Measurements from ENCODE around the gene SLC35F6. TPM values are rescaled to one million over a fixed set of nuclear protein-coding genes. Genes with fewer than 3 reads are reported as not detected.
A peak's percentile ranks its signal among the peaks of the same experiment; 100 is the strongest.
"Not testable (repeated sequence)": the region's sequence is repeated elsewhere in the genome, so short reads cannot be mapped to it uniquely, and the experiment has no call there.

The SLC35F6 gene
- total and polyA plus RNA-seq, 4 donors, result 21.1 to 23.8 (median 23.3) TPM

DNA sequence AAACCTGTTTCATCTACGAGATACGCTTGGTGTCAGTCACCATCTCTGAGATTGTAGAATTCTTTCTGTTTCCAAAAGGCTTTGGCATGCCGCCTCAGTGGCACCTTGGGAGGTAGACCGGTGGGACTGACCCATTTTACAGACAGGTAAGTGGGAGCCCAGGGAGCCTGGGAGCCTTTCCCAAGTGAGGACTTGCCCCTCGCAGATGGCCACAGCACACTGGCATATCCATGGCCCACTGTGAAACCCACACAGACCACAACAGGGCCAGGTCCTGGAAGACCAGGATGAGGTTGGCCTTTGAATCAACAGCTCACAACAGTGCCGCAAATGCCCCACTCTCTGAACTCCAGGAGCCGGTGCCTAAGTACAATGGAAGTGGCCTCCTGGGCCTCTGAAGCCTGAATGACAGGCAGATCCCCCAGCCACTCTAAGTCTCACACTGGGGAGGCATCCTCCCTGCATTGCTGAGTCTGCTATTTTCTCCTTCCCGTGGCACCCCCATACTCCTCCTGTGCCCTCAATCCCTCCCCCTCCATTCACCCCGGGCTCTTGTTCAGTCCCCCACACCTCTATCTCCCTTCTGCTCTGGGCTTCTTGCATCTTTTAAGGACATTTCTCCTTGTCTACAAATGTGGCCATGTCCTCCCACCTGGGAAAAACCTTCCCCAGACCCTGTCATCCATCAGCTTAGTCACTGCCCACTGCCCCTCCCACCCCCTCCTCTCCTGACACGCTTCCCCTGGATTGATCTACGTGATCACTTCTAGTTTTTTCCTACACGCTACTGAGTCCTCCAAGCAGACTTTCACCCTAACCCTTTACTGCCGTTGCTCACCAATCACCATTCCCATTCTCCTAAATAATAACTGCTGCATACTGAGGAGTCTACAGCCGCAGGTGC, 48.0 kb downstream of the SLC35F6 start:
- Histone ChIP-seq H3K9me3 (ENCODE audit: control insufficient read depth, insufficient read depth, low read length) (no peaks in the 10 kb centered on the region), H3K27me3 (ENCODE audit: control insufficient read depth, insufficient read depth, low read length) (no peaks in the 10 kb centered on the region), H3K27ac (ENCODE audit: low read depth, low read length) (no peak overlapping the region), H3K4me1 (ENCODE audit: control insufficient read depth, insufficient read depth, low read length) (peaks cover 5% of the 10 kb centered on the region), H3K36me3 (ENCODE audit: control insufficient read depth, insufficient read depth, low read length) (no peaks in the 10 kb centered on the region), H3K4me3 (ENCODE audit: low read depth, low read length) (no peak overlapping the region)
- DNase-seq (ENCODE audit: low read depth in 4 of 6, low spot score in 6 of 6), result no peak
- 64% methylated on average over 14 of the region's 14 CpGs for whole genome bisulfite sequencing (ENCODE audit: insufficient coverage)

DNA sequence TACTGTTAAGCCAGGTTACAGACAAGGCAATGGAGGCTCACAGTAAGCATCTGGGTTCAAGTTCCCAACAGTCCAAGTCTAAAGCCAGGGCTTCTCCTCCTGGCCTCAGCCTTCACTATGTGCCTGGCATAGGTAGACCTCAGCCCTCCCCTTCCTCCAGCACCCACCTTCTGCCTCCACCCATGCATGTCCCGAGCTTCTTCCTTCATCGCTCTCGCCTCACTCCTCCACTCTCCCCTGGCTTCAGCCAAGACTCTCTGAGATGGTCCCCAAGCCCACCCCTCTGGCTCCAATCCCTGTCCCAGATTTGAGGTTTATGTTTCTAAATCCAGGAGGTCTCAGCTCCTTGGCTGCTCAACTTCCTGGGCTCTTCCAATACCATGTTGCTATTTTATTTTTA, 48.6 kb downstream of the SLC35F6 start:
- Histone ChIP-seq H3K9me3 (ENCODE audit: control insufficient read depth, insufficient read depth, low read length) (no peaks in the 10 kb centered on the region), H3K4me3 (ENCODE audit: low read depth, low read length) (no peak overlapping the region), H3K27ac (ENCODE audit: low read depth, low read length) (no peak overlapping the region), H3K36me3 (ENCODE audit: control insufficient read depth, insufficient read depth, low read length) (no peaks in the 10 kb centered on the region), H3K27me3 (ENCODE audit: control insufficient read depth, insufficient read depth, low read length) (no peaks in the 10 kb centered on the region), H3K4me1 (ENCODE audit: control insufficient read depth, insufficient read depth, low read length) (peaks cover 4% of the 10 kb centered on the region)
- no peak for DNase-seq (ENCODE audit: low read depth in 4 of 6, low spot score in 6 of 6)
- 97% methylated on average over 3 of the region's 3 CpGs for WGBS (ENCODE audit: insufficient coverage)

DNA sequence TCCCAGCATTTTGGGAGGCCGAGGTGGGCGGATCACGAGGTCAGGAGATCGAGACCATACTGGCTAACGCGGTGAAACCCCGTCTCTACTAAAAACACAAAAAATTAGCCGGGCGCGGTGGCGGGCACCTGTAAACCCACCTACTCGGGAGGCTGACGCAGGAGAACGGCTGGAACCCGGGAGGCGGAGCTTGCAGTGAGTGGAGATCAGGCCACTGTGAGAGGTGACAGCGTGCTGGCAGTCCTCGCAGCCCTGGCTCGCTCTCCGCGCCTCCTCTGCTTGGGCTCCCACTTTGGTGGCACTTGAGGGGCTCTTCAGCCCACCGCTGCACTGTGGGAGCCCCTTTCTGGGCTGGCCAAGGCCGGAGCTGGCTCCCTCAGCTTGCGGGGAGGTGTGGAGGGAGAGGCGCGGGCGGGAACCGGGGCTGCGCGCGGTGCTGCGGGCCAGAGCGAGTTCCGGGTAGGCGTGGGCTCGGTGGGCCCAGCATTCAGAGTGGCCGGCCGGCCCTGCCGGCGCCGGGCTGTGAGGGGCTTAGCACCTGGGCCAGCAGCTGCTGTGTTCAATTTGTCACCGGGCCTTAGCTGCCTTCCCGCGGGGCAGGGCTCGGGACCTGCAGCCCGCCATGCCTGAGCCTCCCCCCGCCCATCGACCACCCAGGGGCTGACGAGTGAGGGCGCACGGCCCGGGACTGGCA, 50.1 kb downstream of the SLC35F6 start:
- 93% methylated on average over 43 of the region's 52 CpGs for WGBS (ENCODE audit: insufficient coverage)
- not testable (repeated sequence) for H3K27me3 ChIP-seq (ENCODE audit: control insufficient read depth, insufficient read depth, low read length)

DNA sequence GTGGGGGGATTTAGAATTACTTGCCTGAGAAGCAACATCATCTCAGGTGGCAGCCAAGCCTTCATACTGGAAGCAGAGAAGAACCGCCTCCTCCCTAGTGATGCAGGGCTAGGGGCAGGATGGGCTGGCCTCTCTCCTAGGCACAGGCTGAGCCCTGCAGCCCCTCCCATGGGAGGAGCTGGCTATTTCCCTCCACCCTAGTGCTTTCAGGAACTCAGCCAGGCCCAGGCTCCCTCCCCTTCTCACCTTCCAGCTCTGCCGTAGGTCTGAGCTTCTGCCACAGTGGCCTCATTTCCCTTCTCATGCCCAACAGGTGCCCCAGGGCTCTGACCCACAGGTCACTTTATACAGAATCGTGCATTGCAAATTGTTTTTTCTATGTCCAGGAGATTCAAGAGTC, 52.8 kb downstream of the SLC35F6 start:
- no peak overlapping the region for H3K4me3 ChIP-seq (ENCODE audit: low read depth, low read length)
- no peaks in the 10 kb centered on the region for H3K4me1 ChIP-seq (ENCODE audit: control insufficient read depth, insufficient read depth, low read length)
- H3K27ac ChIP-seq (ENCODE audit: low read depth, low read length), result no peak overlapping the region
- no peaks in the 10 kb centered on the region for H3K9me3 ChIP-seq (ENCODE audit: control insufficient read depth, insufficient read depth, low read length)
- no peaks in the 10 kb centered on the region for H3K36me3 ChIP-seq (ENCODE audit: control insufficient read depth, insufficient read depth, low read length)
- H3K27me3 ChIP-seq (ENCODE audit: control insufficient read depth, insufficient read depth, low read length), result no peaks in the 10 kb centered on the region
- DNase-seq (ENCODE audit: low read depth in 4 of 6, low spot score in 6 of 6), result no peak
- 61% methylated on average over 2 of the region's 3 CpGs for WGBS (ENCODE audit: insufficient coverage)

More for the DNA sequence above, 50.1 kb downstream of the SLC35F6 start:
- H3K4me1 ChIP-seq (ENCODE audit: control insufficient read depth, insufficient read depth, low read length); DNase-seq (ENCODE audit: low read depth in 4 of 6, low spot score in 6 of 6); H3K9me3 ChIP-seq (ENCODE audit: control insufficient read depth, insufficient read depth, low read length); H3K4me3 ChIP-seq (ENCODE audit: low read depth, low read length); H3K27ac ChIP-seq (ENCODE audit: low read depth, low read length); H3K36me3 ChIP-seq (ENCODE audit: control insufficient read depth, insufficient read depth, low read length): not testable (repeated sequence)

DNA sequence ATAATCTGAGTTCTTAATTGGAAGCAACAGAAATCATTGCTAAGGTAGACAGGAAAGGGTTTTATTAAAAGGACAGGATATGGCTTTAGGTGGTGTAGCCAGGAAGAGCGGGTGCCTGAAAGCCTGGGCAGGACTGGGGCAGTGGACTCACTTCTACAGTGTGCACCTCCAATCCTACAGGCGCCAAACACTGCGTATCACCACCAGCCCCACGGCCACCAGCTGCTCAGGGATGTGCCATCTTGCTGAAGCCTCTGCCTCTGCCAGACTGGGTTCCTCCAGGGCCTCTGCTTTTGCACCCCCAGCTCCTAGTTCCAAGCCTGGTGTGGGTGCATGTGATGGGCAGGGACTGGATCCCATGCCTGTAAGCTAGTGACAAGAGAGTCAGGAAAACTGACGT, 54.2 kb downstream of the SLC35F6 start:
- WGBS (ENCODE audit: insufficient coverage), result 77% methylated on average over 4 of the region's 5 CpGs
- DNase-seq (ENCODE audit: low read depth in 4 of 6, low spot score in 6 of 6), result no peak

DNA sequence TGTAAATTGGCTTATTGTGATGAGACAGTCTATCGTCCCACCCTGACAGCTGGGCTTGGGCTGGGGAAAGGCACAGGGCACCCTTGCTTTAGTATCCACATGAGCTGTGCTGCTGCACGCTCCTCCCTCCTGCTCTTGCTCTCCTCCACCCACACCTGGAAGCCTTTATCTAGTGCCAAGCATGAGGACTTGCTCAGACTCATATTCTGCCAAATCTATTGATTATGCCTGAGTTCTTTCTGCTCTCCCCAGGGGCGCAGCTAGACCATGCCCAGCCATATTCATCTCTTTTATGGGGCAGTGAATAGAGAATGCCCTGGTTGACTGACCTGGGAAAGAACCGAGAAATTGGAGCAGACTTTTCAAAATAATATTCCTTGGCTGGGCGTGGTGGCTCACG, 54.9 kb downstream of the SLC35F6 start:
- DNase-seq (ENCODE audit: low read depth in 4 of 6, low spot score in 6 of 6), result peak in 1 of 6 donors; percentile 6
- Histone ChIP-seq H3K4me3 (ENCODE audit: low read depth, low read length) (no peak overlapping the region), H3K27me3 (ENCODE audit: control insufficient read depth, insufficient read depth, low read length) (no peaks in the 10 kb centered on the region), H3K27ac (ENCODE audit: low read depth, low read length) (no peak overlapping the region), H3K4me1 (ENCODE audit: control insufficient read depth, insufficient read depth, low read length) (no peaks in the 10 kb centered on the region), H3K36me3 (ENCODE audit: control insufficient read depth, insufficient read depth, low read length) (no peaks in the 10 kb centered on the region), H3K9me3 (ENCODE audit: control insufficient read depth, insufficient read depth, low read length) (no peaks in the 10 kb centered on the region)
- WGBS (ENCODE audit: insufficient coverage), result 60% methylated on average over 2 of the region's 6 CpGs

More for the DNA sequence above, 54.2 kb downstream of the SLC35F6 start:
- no peaks in the 10 kb centered on the region for H3K9me3 ChIP-seq (ENCODE audit: control insufficient read depth, insufficient read depth, low read length)
- no peaks in the 10 kb centered on the region for H3K27me3 ChIP-seq (ENCODE audit: control insufficient read depth, insufficient read depth, low read length)
- H3K27ac ChIP-seq (ENCODE audit: low read depth, low read length), result no peak overlapping the region
- no peaks in the 10 kb centered on the region for H3K4me1 ChIP-seq (ENCODE audit: control insufficient read depth, insufficient read depth, low read length)
- no peak overlapping the region for H3K4me3 ChIP-seq (ENCODE audit: low read depth, low read length)
- H3K36me3 ChIP-seq (ENCODE audit: control insufficient read depth, insufficient read depth, low read length), result no peaks in the 10 kb centered on the region

DNA sequence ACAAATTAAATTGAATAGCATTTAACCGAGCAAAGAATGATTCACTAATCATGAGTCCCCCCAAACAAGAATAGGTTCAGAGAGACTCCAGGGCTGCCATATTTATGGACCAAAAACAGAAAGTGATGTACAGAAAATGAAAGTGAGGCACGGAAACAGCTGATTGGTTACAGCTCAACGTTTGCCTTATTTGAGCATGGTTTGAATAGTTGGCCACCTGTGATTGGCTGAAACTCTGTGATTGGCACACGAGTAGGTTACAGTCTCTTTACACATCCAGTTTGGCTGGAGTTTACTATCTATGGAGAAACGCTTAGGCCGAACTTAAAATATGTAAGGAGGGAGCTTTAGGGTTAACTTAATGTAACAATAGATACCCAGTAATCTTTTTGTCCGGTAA, 56.8 kb downstream of the SLC35F6 start:
- no peaks in the 10 kb centered on the region for H3K36me3 ChIP-seq (ENCODE audit: control insufficient read depth, insufficient read depth, low read length)
- H3K4me1 ChIP-seq (ENCODE audit: control insufficient read depth, insufficient read depth, low read length), result no peaks in the 10 kb centered on the region
- WGBS (ENCODE audit: insufficient coverage), result 80% methylated on average over 2 of the region's 7 CpGs
- no peaks in the 10 kb centered on the region for H3K9me3 ChIP-seq (ENCODE audit: control insufficient read depth, insufficient read depth, low read length)
- H3K27ac ChIP-seq (ENCODE audit: low read depth, low read length), result no peak overlapping the region
- no peaks in the 10 kb centered on the region for H3K27me3 ChIP-seq (ENCODE audit: control insufficient read depth, insufficient read depth, low read length)
- H3K4me3 ChIP-seq (ENCODE audit: low read depth, low read length), result no peak overlapping the region
- DNase-seq (ENCODE audit: low read depth in 4 of 6, low spot score in 6 of 6), result no peak

DNA sequence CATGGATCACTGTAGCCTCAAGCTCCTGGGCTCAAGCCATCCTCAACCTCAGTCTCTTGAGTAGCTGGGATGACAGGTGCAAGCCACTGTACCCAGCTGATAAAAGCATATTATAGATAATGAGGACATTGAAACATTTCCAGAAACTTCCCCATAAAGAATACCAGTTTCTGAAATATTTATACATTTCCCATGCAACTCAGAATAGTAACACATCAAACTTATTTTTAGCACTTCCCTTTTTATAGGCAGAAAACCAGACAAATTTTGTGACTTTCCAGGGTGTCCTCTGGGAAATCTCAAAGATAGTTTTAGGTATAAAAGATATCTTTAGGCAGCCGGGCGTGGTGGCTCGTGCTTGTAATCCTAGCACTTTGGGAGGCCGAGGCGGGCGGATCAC, 58.8 kb downstream of the SLC35F6 start:
- H3K36me3 ChIP-seq (ENCODE audit: control insufficient read depth, insufficient read depth, low read length), result no peaks in the 10 kb centered on the region
- H3K4me1 ChIP-seq (ENCODE audit: control insufficient read depth, insufficient read depth, low read length), result no peaks in the 10 kb centered on the region
- H3K4me3 ChIP-seq (ENCODE audit: low read depth, low read length), result no peak overlapping the region
- WGBS (ENCODE audit: insufficient coverage), result 90% methylated on average over 2 of the region's 6 CpGs
- H3K9me3 ChIP-seq (ENCODE audit: control insufficient read depth, insufficient read depth, low read length), result no peaks in the 10 kb centered on the region
- no peaks in the 10 kb centered on the region for H3K27me3 ChIP-seq (ENCODE audit: control insufficient read depth, insufficient read depth, low read length)
- H3K27ac ChIP-seq (ENCODE audit: low read depth, low read length), result no peak overlapping the region
- DNase-seq (ENCODE audit: low read depth in 4 of 6, low spot score in 6 of 6), result no peak
